Activated CD4-positive, alpha-beta T cell treated with anti-CD3 and anti-CD28 coated beads, Interleukin-2, amount 10 ng/mL, durations not matched to agents 7 days and 5 days (primary cell): Measurements from ENCODE around the gene COL5A1. TPM values are rescaled to one million over a fixed set of nuclear protein-coding genes. Genes with fewer than 3 reads are reported as not detected.
"Not testable (repeated sequence)": the region's sequence is repeated elsewhere in the genome, so short reads cannot be mapped to it uniquely, and the experiment has no call there.

Experiments
- CTCF ChIA-PET: fragments of 350-600 bp; sonication (Branson Sonifier 250); formaldehyde crosslinking; loops from one replicate; lab custom pipeline; 2021; ENCODE audit warnings: antibody characterized with exemption; lab: Charles Lee
- POLR2A ChIA-PET: fragments of 350-600 bp; sonication (Branson Sonifier 250); formaldehyde crosslinking; loops from one replicate; lab custom pipeline; 2021; ENCODE audit warnings: antibody characterized with exemption; lab: Charles Lee
- DNase-seq: peaks from one replicate; pipeline ENCODE4 v3.0.0-alpha.2; 2020
- H3K27ac Mint-ChIP-seq: one replicate; pipeline ENCODE4 v1.8.0; 2021; ENCODE audit warnings: mild to moderate bottlenecking, moderate library complexity, mixed read lengths
- H3K27me3 Mint-ChIP-seq: one replicate; pipeline ENCODE4 v1.8.0; 2021; ENCODE audit warnings: mixed read lengths
- H3K36me3 Mint-ChIP-seq: one replicate; pipeline ENCODE4 v1.8.0; 2021; ENCODE audit warnings: low read depth, mixed read lengths
- H3K4me1 Mint-ChIP-seq: one replicate; pipeline ENCODE4 v1.8.0; 2021; ENCODE audit warnings: mixed read lengths
- H3K4me3 Mint-ChIP-seq: one replicate; pipeline ENCODE4 v1.8.0; 2021; ENCODE audit warnings: mild to moderate bottlenecking, moderate library complexity, mixed read lengths
- H3K9me3 Mint-ChIP-seq: one replicate; pipeline ENCODE4 v1.8.0; 2021; ENCODE audit warnings: mixed read lengths
- total RNA-seq, 2 experiments: library from RNA; stranded (reverse); gene quantifications; one replicate each; pipeline ENCODE4 v1.2.3, GENCODE V29; 2021

COL5A1 gene
- total RNA-seq, 2 experiments from 2014 or later, result 0.15 to 0.30 TPM

- CTCF ChIA-PET, result no interaction called here
- no peaks in the 10 kb centered on the region for H3K36me3 Mint-ChIP-seq
- POLR2A ChIA-PET, result no interaction called here
- no peak overlapping the region for H3K4me3 Mint-ChIP-seq
- no peaks in the 10 kb centered on the region for H3K9me3 Mint-ChIP-seq
- H3K27ac Mint-ChIP-seq, result no peak overlapping the region
- H3K4me1 Mint-ChIP-seq, result no peaks in the 10 kb centered on the region
- DNase-seq, result no peak
- no peaks in the 10 kb centered on the region for H3K27me3 Mint-ChIP-seq
Observed at GRCh38 chr9:134678666-134679443, 37.3 kb downstream of the COL5A1 start.

DNA sequence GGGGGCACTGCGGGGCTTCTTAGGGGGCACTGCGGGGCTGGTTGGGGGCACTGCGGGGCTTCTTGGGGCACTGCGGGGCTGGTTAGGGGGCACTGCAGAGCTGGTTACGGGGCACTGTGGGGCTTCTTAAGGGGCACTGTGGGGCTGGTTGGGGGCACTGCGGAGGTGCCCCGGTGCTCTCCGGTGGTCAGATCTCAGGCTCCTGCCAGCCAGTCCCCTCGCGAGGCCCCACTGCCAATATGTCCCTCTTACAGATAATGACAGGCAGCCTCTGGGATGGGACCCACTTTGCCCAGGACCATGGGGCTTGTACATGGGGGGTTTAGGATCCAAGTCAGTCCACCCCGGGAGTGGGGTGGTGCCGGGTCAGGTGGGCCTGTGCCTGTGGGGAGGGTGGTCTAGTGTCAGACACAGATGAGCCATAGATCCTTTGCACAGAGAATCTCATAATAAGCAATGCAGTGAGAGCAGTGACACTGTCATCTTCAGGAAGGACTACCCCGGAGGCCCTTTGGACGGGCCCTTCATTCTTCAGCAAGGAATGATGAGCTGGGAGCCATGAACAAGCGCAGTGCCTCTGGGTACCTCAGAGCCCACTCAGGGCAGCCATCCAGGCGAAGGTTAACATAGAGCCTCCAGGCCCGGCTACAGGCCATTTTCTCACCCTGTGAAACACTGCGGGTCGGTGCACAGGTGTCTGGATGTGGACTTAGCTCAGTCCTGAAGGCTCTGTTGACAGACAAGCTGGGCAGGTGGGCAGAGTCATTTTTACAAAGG is 38.2 kb downstream of the COL5A1 start:
- no peak overlapping the region for H3K4me3 Mint-ChIP-seq
- DNase-seq, result no peak
- H3K27me3 Mint-ChIP-seq, result no peaks in the 10 kb centered on the region
- CTCF ChIA-PET, result no interaction called here
- H3K36me3 Mint-ChIP-seq, result no peaks in the 10 kb centered on the region
- no peaks in the 10 kb centered on the region for H3K9me3 Mint-ChIP-seq
- no peaks in the 10 kb centered on the region for H3K4me1 Mint-ChIP-seq
- H3K27ac Mint-ChIP-seq, result no peak overlapping the region
- POLR2A ChIA-PET, result no interaction called here

DNA sequence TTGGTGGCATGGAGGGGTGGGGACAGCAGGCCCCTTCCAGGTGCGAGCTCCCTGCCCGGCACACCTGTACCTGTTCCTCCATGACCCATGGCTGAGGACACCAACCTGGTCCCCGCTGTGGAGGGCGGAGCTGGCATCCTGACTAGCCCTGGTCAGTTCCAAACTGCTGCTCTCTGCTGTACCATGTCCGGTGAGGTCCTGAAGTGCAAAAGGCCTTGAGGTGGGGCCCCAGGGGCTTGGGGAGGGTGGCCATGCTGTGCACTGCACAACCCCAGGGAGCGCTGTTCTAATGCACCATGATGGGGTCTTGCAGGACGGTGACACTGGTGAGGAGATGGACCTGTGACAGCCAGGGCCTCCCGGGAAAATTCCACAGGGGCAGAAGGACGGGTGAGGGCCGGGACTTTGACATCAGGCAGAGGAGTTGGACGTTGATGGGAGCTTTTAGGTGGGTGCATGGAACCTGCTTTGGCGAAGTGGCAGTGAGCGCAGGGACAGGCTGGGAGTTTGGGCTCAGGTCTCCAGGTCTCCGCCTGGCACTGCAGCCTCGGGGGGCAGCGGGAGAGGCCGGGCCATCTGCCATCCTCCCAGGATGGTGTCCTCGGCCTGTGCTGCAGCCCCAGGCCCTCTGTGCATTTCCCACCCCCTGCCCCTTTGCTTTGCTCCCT is 38.9 kb downstream of the COL5A1 start:
- no peak overlapping the region for H3K27ac Mint-ChIP-seq

DNA sequence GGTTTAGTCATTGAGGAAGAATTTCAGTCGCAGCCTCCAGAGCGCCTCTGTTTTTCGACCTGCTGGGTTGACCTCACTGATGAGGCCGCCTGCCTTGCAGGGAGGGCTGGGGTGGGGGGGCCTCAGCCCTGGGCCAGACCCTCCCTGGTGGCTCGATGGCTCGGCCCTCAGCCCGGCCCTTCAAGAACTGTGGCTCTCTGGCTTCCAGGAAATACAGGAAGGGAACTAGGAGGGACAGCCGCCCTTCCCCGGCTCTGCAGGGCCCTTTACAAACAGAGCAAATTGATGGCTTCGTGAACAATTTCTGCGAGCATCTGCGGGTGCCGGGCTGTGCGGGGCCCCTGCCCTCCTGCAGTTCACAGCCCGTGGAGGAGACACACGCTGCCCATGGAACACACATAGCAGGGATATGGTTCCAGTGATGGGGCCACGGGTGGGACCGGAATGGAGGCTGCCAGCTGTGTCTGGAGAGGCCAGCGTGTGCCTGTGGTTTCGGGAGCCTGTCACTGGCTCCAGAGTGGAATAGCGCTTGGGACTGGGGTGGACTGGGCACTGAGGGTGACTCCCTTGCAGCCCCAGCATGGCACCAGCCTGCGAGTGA is 39.6 kb downstream of the COL5A1 start:
- no peaks in the 10 kb centered on the region for H3K27me3 Mint-ChIP-seq
- ChIA-PET CTCF (no interaction called here), POLR2A (no interaction called here)
- no peak overlapping the region for H3K4me3 Mint-ChIP-seq
- no peaks in the 10 kb centered on the region for H3K4me1 Mint-ChIP-seq
- no peak for DNase-seq
- H3K9me3 Mint-ChIP-seq, result no peaks in the 10 kb centered on the region
- no peak overlapping the region for H3K27ac Mint-ChIP-seq
- no peaks in the 10 kb centered on the region for H3K36me3 Mint-ChIP-seq

More for the DNA sequence above, 38.9 kb downstream of the COL5A1 start:
- ChIA-PET CTCF (no interaction called here), POLR2A (no interaction called here)
- no peaks in the 10 kb centered on the region for H3K36me3 Mint-ChIP-seq
- H3K9me3 Mint-ChIP-seq, result no peaks in the 10 kb centered on the region
- no peaks in the 10 kb centered on the region for H3K27me3 Mint-ChIP-seq
- no peak overlapping the region for H3K4me3 Mint-ChIP-seq
- DNase-seq, result no peak
- H3K4me1 Mint-ChIP-seq, result no peaks in the 10 kb centered on the region

DNA sequence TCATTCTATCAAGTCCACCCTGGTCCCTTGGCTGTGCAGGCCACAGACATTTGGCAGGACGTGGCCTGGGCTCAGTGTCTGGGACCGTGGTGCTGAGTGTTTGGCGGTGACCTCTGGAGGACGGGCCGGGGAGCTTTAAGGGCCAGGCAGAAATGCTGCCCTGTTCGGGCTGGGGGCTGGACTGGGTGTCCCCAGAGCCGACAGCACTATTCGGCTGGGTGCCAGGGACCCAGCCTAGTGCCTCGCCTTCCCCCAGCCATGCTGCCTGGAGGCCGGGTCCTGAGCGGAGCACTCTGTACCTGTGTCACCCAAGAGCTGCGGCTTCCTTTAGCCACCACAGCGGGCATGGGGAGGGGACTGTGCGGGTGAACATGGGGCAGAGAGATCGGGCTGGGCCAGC is 40.4 kb downstream of the COL5A1 start:
- ChIA-PET POLR2A (no interaction called here), CTCF (no interaction called here)
- no peak for DNase-seq
- Mint-ChIP-seq H3K27me3 (no peaks in the 10 kb centered on the region), H3K36me3 (no peaks in the 10 kb centered on the region), H3K4me1 (no peaks in the 10 kb centered on the region), H3K9me3 (no peaks in the 10 kb centered on the region), H3K4me3 (no peak overlapping the region), H3K27ac (no peak overlapping the region)

DNA sequence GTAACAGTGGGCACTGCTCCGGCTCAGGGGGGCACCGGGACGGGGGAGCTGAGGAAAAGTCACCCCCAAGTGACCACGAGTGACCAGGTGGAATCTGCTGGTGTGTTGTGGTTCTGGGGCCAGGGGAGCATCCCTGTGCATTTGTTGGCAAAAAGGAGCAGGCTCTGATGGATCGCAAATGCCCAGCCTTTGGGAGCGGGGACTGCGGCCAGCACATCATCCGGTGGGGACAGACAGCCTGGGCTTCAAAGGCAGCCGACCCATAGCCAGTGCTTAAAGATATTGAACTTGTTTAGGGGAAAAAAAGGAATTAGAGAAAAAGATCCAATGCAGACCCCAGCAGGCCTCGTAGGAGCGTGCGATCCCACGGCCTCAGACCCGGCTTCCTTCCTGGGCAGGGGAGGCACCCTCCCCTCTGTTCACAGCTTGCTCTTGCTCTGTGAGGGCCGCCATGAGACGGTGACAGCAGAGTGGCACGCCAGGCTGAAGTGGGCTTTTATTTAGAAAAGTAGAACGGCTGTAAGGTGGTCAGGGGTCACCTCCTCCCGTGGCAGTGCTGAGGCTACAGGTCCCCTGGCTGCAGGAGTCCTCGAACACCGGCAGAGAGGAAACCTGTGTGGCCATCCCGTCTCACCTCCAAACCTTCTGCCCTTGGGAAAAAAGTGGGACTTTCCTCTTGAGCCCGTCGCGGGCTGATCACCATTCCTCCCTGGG is 41.2 kb downstream of the COL5A1 start:
- Mint-ChIP-seq H3K36me3 (no peaks in the 10 kb centered on the region), H3K4me3 (no peak overlapping the region), H3K27me3 (no peaks in the 10 kb centered on the region), H3K4me1 (no peaks in the 10 kb centered on the region), H3K27ac (no peak overlapping the region), H3K9me3 (no peaks in the 10 kb centered on the region)
- POLR2A ChIA-PET, result no interaction called here
- no peak for DNase-seq
- CTCF ChIA-PET, result no interaction called here

DNA sequence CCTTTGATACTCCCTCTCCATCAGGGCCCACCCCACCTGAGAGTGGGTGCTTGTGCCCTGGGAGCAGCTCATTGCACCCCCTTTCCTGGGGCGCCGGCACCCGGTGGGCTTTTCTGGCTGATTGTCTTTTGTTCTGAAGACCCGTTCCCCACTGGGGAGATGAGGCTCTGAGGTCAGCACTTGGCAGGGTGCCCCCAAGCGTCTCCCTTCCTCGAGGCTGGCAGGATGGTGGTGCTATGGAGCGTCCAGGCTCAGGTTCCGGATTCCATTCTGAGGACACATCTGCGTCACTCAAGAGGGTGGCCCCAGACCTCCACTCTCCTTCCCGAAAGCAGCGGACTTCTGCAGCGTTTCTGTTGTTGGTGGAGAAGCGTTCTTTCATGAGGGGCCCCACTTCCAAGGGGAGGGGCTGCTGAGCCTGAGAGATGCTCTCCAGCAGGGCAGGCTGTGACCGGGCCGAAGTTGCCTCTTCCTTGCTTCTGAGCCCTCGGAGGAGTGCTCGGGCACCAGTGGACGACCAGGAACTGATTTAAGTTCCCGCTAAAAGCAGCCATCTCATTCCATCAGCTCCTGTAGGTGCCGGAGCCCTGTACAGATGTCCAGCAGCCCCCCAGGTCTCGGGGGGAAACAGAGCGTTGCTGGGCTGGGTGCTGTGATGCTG is 42.2 kb downstream of the COL5A1 start:
- POLR2A ChIA-PET, result no interaction called here
- Mint-ChIP-seq H3K36me3 (no peaks in the 10 kb centered on the region), H3K27ac (no peak overlapping the region), H3K9me3 (no peaks in the 10 kb centered on the region), H3K4me1 (no peaks in the 10 kb centered on the region), H3K27me3 (no peaks in the 10 kb centered on the region), H3K4me3 (no peak overlapping the region)
- CTCF ChIA-PET, result no interaction called here
- no peak for DNase-seq

DNA sequence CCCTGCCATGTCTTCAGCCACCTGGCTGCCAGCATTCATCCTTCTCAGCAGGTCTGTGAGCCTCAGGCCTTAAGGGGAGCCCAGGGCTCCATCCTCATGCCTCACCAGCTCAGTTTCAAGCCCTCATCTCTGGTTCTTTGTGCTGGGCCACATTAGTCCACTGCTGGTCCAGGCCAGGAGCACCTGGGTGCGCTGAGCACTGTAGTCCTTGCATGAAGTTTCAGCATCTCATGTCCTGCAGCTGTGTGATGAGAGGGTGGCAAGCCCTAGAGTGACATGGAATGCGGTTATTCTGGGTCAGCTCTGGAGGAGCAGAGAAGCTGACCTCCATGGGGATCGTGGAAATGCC is 42.7 kb downstream of the COL5A1 start:
- POLR2A ChIA-PET, result no interaction called here
- no peaks in the 10 kb centered on the region for H3K9me3 Mint-ChIP-seq
- no peaks in the 10 kb centered on the region for H3K36me3 Mint-ChIP-seq
- H3K4me3 Mint-ChIP-seq, result no peak overlapping the region
- no peaks in the 10 kb centered on the region for H3K4me1 Mint-ChIP-seq
- H3K27ac Mint-ChIP-seq, result no peak overlapping the region
- CTCF ChIA-PET, result no interaction called here
- H3K27me3 Mint-ChIP-seq, result no peaks in the 10 kb centered on the region
- DNase-seq, result no peak

DNA sequence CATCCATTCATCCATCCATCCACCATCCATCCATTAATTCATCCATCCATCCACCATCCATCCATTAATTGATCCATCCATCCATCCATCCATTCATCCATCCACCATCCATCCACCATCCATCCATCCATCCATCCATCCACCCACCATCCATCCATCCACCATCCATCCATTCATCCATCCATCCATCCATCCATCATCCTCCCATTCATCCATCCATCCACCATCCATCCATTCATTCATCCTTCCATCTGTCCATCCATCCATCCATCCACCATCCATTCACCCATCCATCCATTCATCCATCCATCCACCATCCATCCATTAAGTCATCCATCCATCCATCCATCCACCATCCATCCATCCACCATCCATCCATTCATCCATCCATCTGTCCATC is 43.3 kb downstream of the COL5A1 start:
- H3K27me3 Mint-ChIP-seq, H3K4me3 Mint-ChIP-seq, DNase-seq, H3K27ac Mint-ChIP-seq, POLR2A ChIA-PET, CTCF ChIA-PET, H3K36me3 Mint-ChIP-seq, H3K4me1 Mint-ChIP-seq, H3K9me3 Mint-ChIP-seq: not testable (repeated sequence)

GRCh38 chr9:134685784-134686183 is 44.2 kb downstream of the COL5A1 start:
- no peak overlapping the region for H3K27ac Mint-ChIP-seq
- H3K27me3 Mint-ChIP-seq, result no peaks in the 10 kb centered on the region
- DNase-seq, result no peak
- no peak overlapping the region for H3K4me3 Mint-ChIP-seq
- POLR2A ChIA-PET, result no interaction called here
- no peaks in the 10 kb centered on the region for H3K9me3 Mint-ChIP-seq
- CTCF ChIA-PET, result no interaction called here
- H3K36me3 Mint-ChIP-seq, result no peaks in the 10 kb centered on the region
- no peaks in the 10 kb centered on the region for H3K4me1 Mint-ChIP-seq

- POLR2A ChIA-PET, result no interaction called here
- CTCF ChIA-PET, result no interaction called here
- no peaks in the 10 kb centered on the region for H3K27me3 Mint-ChIP-seq
Observed at GRCh38 chr9:134686896-134687295, 45.3 kb downstream of the COL5A1 start.

DNA sequence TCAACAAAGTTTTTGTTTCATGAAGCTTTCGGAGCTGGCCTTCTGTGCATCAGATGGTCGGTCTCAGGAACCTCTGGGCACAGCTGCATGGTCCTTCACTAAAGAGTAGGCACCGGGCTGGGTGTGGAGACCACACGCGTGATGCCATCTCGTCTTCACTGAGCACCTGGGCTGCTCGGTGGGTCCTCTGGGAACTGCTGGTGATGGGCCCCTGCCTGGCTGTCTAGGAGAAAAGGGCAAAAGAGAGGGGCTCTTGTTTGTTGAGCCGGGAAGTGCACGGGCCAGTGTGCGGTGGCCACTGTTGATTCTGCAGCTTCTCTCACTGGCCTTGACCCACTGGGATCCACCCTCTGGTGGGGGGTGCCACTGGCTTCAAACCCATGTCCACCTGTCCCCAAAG is 46.0 kb downstream of the COL5A1 start:
- Mint-ChIP-seq H3K27ac (no peak overlapping the region), H3K9me3 (no peaks in the 10 kb centered on the region), H3K4me1 (no peaks in the 10 kb centered on the region), H3K27me3 (peaks cover 2% of the 10 kb centered on the region), H3K4me3 (no peak overlapping the region), H3K36me3 (no peaks in the 10 kb centered on the region)
- POLR2A ChIA-PET, result no interaction called here
- no peak for DNase-seq
- CTCF ChIA-PET, result no interaction called here

More at GRCh38 chr9:134686896-134687295, 45.3 kb downstream of the COL5A1 start:
- H3K4me1 Mint-ChIP-seq, result no peaks in the 10 kb centered on the region
- DNase-seq, result no peak
- H3K27ac Mint-ChIP-seq, result no peak overlapping the region
- H3K36me3 Mint-ChIP-seq, result no peaks in the 10 kb centered on the region
- no peaks in the 10 kb centered on the region for H3K9me3 Mint-ChIP-seq
- no peak overlapping the region for H3K4me3 Mint-ChIP-seq
